Measurements from ENCODE around the gene BAIAP2L2. TPM values are rescaled to one million over a fixed set of nuclear protein-coding genes. Genes with fewer than 3 reads are reported as not detected.

The BAIAP2L2 gene
- polyA plus RNA-seq, 1 donor from 2014 or later, result 2.3 TPM

DNA sequence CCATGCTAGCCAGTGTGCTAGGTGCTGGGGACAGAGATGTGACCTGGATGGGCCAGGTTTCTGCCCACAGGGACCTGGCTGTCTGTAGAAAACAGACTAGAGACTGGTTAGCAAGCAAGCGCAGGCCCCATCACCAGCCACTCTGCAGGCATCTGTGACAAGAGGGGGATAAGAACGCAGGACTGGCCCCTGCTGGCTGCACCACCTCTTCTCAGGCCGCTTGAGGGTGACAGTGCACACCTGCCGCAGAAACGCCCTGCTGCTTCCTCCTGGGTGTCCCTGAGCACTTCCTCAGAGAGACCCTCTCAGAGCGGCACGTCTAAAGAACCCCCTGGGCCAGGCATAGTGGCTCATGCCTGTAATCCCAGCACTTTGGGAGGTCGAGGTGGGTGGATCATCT, 59.2 kb downstream of the BAIAP2L2 start:
- TF ChIP-seq SMC3 (conservative IDR thresholded peaks at IDR 0.05; ENCODE audit: poor library complexity), result no peak
- no peak for TF ChIP-seq TAF1 (IDR thresholded peaks at IDR 0.05; ENCODE audit: low read depth)
- no peak for TF ChIP-seq POLR2AphosphoS5 (IDR thresholded peaks at IDR 0.05)
- no peak for TF ChIP-seq MXI1 (conservative IDR thresholded peaks at IDR 0.05; ENCODE audit: poor library complexity, severe bottlenecking)
- no peak for TF ChIP-seq RAD21 (conservative IDR thresholded peaks at IDR 0.05)
- TF ChIP-seq, protein P1, sequence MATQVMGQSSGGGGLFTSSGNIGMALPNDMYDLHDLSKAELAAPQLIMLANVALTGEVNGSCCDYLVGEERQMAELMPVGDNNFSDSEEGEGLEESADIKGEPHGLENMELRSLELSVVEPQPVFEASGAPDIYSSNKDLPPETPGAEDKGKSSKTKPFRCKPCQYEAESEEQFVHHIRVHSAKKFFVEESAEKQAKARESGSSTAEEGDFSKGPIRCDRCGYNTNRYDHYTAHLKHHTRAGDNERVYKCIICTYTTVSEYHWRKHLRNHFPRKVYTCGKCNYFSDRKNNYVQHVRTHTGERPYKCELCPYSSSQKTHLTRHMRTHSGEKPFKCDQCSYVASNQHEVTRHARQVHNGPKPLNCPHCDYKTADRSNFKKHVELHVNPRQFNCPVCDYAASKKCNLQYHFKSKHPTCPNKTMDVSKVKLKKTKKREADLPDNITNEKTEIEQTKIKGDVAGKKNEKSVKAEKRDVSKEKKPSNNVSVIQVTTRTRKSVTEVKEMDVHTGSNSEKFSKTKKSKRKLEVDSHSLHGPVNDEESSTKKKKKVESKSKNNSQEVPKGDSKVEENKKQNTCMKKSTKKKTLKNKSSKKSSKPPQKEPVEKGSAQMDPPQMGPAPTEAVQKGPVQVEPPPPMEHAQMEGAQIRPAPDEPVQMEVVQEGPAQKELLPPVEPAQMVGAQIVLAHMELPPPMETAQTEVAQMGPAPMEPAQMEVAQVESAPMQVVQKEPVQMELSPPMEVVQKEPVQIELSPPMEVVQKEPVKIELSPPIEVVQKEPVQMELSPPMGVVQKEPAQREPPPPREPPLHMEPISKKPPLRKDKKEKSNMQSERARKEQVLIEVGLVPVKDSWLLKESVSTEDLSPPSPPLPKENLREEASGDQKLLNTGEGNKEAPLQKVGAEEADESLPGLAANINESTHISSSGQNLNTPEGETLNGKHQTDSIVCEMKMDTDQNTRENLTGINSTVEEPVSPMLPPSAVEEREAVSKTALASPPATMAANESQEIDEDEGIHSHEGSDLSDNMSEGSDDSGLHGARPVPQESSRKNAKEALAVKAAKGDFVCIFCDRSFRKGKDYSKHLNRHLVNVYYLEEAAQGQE (IDR thresholded peaks at IDR 0.05; ENCODE audit: borderline replicate concordance), result no peak
- TF ChIP-seq CTCF (IDR thresholded peaks at IDR 0.05; ENCODE audit: poor library complexity, severe bottlenecking), result no peak
- TF ChIP-seq EZH2 (IDR thresholded peaks at IDR 0.05; ENCODE audit: borderline replicate concordance, insufficient read depth, low read length, poor library complexity, severe bottlenecking), result no peak
- TF ChIP-seq EP300 (conservative IDR thresholded peaks at IDR 0.05; ENCODE audit: poor library complexity, severe bottlenecking), result no peak
- Histone ChIP-seq H3F3A (ENCODE audit: insufficient read depth, low read length, poor library complexity, severe bottlenecking) (no peaks in the 10 kb centered on the region), H3K9me2 (ENCODE audit: insufficient read depth, low read length) (no peaks in the 10 kb centered on the region), H3K27ac (ENCODE audit: low read length) (no peak overlapping the region), H3K9me3 (ENCODE audit: low read length) (no peaks in the 10 kb centered on the region), H3K9ac (ENCODE audit: low read length) (no peak overlapping the region), H3K4me3 (ENCODE audit: low read length) (no peak overlapping the region), H3K79me2 (replicated peaks; ENCODE audit: insufficient read depth, low read length) (no peaks in the 10 kb centered on the region), H3K4me2 (ENCODE audit: low read length) (no peak overlapping the region), H2AFZ (ENCODE audit: low read depth, low read length) (no peak overlapping the region), H3K27me3 (ENCODE audit: insufficient read depth, low read depth, low read length) (no peaks in the 10 kb centered on the region), H4K20me1 (ENCODE audit: insufficient read depth) (no peaks in the 10 kb centered on the region), H3K36me3 (ENCODE audit: insufficient read depth, low read length) (no peaks in the 10 kb centered on the region)

DNA sequence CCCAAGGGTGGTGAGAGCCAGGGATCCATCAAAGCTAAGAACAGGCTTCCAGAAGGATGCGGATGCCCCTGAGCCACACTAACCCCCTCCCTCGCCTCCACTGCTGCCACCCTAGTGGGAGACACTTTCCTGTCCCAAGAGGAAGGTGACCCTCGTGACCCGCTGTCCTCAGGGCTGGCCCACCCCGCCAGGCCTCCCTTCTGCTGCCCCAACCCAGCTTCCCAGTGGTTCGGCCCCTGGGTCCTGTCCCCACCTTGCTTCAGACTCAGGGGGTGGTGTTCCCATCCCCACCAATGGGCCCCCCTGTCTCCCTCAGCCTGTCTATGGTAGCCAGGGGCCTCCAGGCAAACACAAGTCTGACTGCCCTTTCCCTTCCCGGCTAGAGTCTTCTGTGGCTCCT, 59.8 kb downstream of the BAIAP2L2 start:
- no peaks in the 10 kb centered on the region for H4K20me1 ChIP-seq (ENCODE audit: insufficient read depth)
- H3K4me2 ChIP-seq (ENCODE audit: low read length), result no peak overlapping the region
- H2AFZ ChIP-seq (ENCODE audit: low read depth, low read length), result no peak overlapping the region
- no peaks in the 10 kb centered on the region for H3K36me3 ChIP-seq (ENCODE audit: insufficient read depth, low read length)
- TF ChIP-seq, protein P1 (IDR thresholded peaks at IDR 0.05; ENCODE audit: borderline replicate concordance), result no peak
- no peak for TF ChIP-seq EZH2 (IDR thresholded peaks at IDR 0.05; ENCODE audit: borderline replicate concordance, insufficient read depth, low read length, poor library complexity, severe bottlenecking)
- no peak for TF ChIP-seq MXI1 (conservative IDR thresholded peaks at IDR 0.05; ENCODE audit: poor library complexity, severe bottlenecking)
- TF ChIP-seq CTCF (IDR thresholded peaks at IDR 0.05; ENCODE audit: poor library complexity, severe bottlenecking), result no peak
- H3K27ac ChIP-seq (ENCODE audit: low read length), result no peak overlapping the region
- H3K9me3 ChIP-seq (ENCODE audit: low read length), result no peaks in the 10 kb centered on the region
- H3K27me3 ChIP-seq (ENCODE audit: insufficient read depth, low read depth, low read length), result no peaks in the 10 kb centered on the region
- H3K9ac ChIP-seq (ENCODE audit: low read length), result no peak overlapping the region
- H3K9me2 ChIP-seq (ENCODE audit: insufficient read depth, low read length), result no peaks in the 10 kb centered on the region
- no peaks in the 10 kb centered on the region for H3K79me2 ChIP-seq (replicated peaks; ENCODE audit: insufficient read depth, low read length)
- H3K4me3 ChIP-seq (ENCODE audit: low read length), result no peak overlapping the region
- H3F3A ChIP-seq (ENCODE audit: insufficient read depth, low read length, poor library complexity, severe bottlenecking), result no peaks in the 10 kb centered on the region

Data from neural cell (in vitro differentiated cells).